Gastroesophageal sphincter (tissue), 4 donors: ENCODE data around the gene DIAPH2. TPM values are rescaled to one million over a fixed set of nuclear protein-coding genes. Genes with fewer than 3 reads are reported as not detected.

Source experiments
- ATAC-seq: fragments of 150-250 bp; one replicate; pipeline ENCODE4 v1.9.1; 2016; ENCODE audit warnings: mild to moderate bottlenecking, moderate library complexity
- H3K27ac ChIP-seq, 4 donors: fragments of 200-600 bp; sonication (generic) in 3 of 4; 1 replicate in 3 of 4; 2 replicates in 1 of 4; pipeline ENCODE4 v1.5.1; 2016 to 2019
- H3K27me3 ChIP-seq: fragments of 200-600 bp; sonication (generic); one replicate; pipeline ENCODE4 v1.5.1; 2019
- H3K36me3 ChIP-seq, 2 donors: fragments of 200-600 bp; sonication (generic); one replicate each; pipeline ENCODE4 v1.5.1; 2019; ENCODE audit warnings: control low read depth in 1 of 2
- H3K4me1 ChIP-seq, 3 donors: fragments of 200-600 bp; sonication (generic); 1 replicate in 2 of 3; 2 replicates in 1 of 3; pipeline ENCODE4 v1.5.1; 2016 to 2019; ENCODE audit warnings: control low read depth in 2 of 3
- H3K4me3 ChIP-seq, 2 donors: fragments of 200-600 bp; sonication (generic); one replicate each; pipeline ENCODE4 v1.5.1; 2019; ENCODE audit warnings: mild to moderate bottlenecking in 1 of 2, moderate library complexity in 1 of 2
- H3K9me3 ChIP-seq, 3 donors: fragments of 200-600 bp; sonication (generic); one replicate each; pipeline ENCODE4 v1.5.1; 2017 to 2019; ENCODE audit warnings: control low read depth in 2 of 3
- EP300 ChIP-seq: sonication (generic); formaldehyde crosslinking; IDR thresholded peaks from one replicate; pipeline ENCODE4 v1.6.1; 2017; ENCODE audit warnings: antibody characterized with exemption, mild to moderate bottlenecking
- POLR2A ChIP-seq, 2 donors: fragments of 450-650 bp; IDR thresholded peaks; one replicate each; pipeline ENCODE4 v1.6.1; 2017; ENCODE audit warnings: antibody characterized with exemption in 2 of 2, mild to moderate bottlenecking in 2 of 2, moderate library complexity in 1 of 2
- POLR2AphosphoS5 ChIP-seq: sonication (generic); formaldehyde crosslinking; IDR thresholded peaks from one replicate; pipeline ENCODE4 v1.6.1; 2017; ENCODE audit warnings: antibody characterized with exemption
- WGBS, 2 donors: methylation state at CpG; one replicate each; pipeline ENCODE4 v1.1.5; 2018; ENCODE audit warnings: low coverage in 1 of 2; 5-methylcytosine and 5-hydroxymethylcytosine counted together
- total RNA-seq, 4 donors: library from RNA; depleted of rRNA; stranded (reverse); fragments of >200 nt; gene quantifications; one replicate each; pipeline ENCODE4 v1.1.0, GENCODE V29; 2016
- TF ChIP-seq, protein P1 (sequence below), 4 experiments: fragments of 200-600 bp in 2 of 4; fragments of 450-650 bp in 2 of 4; sonication (generic) in 1 of 4; IDR thresholded peaks; one replicate each; pipeline ENCODE4 v1.5.1; 2017 to 2019; ENCODE audit warnings: antibody characterized with exemption in 4 of 4, mild to moderate bottlenecking in 2 of 4, moderate library complexity in 2 of 4

DIAPH2 gene
- total RNA-seq, 4 donors from 2014 or later: 46.1 to 93.9 (median 76.5) TPM

DNA sequence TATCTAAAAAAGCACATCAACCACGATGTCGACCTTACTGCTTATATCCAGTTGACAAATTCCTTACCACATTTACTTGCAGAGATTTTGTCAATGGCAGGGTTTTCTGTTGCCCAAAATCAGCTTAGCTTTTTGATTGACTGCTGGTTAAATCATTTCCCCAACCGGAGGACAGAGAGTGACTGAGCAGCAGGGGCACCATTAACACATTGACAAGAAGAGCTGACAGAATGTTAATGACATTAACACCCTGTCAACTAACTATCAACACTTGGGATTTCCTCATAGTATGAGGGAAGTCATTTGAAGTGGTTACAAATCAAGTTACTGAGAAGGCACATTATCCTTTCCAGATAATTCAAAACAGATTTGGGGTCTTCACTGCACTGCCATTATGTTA, 567.5 kb downstream of the DIAPH2 start:
- ATAC-seq: no peak
- Histone ChIP-seq H3K36me3 (no peaks in the 10 kb centered on the region), H3K4me3 (no peak overlapping the region), H3K9me3 (no peaks in the 10 kb centered on the region), H3K27me3 (no peaks in the 10 kb centered on the region), H3K4me1 (no peaks in the 10 kb centered on the region), H3K27ac (no peak overlapping the region)
- WGBS, 2 donors: 32 to 43% methylated on average over 3 of the region's 3 CpGs
- TF ChIP-seq POLR2A (IDR thresholded peaks at IDR 0.05) (no peak), POLR2AphosphoS5 (no peak), EP300 (no peak)
- TF ChIP-seq, protein P1, sequence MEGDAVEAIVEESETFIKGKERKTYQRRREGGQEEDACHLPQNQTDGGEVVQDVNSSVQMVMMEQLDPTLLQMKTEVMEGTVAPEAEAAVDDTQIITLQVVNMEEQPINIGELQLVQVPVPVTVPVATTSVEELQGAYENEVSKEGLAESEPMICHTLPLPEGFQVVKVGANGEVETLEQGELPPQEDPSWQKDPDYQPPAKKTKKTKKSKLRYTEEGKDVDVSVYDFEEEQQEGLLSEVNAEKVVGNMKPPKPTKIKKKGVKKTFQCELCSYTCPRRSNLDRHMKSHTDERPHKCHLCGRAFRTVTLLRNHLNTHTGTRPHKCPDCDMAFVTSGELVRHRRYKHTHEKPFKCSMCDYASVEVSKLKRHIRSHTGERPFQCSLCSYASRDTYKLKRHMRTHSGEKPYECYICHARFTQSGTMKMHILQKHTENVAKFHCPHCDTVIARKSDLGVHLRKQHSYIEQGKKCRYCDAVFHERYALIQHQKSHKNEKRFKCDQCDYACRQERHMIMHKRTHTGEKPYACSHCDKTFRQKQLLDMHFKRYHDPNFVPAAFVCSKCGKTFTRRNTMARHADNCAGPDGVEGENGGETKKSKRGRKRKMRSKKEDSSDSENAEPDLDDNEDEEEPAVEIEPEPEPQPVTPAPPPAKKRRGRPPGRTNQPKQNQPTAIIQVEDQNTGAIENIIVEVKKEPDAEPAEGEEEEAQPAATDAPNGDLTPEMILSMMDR (IDR thresholded peaks at IDR 0.05): no peak

- no peak for ATAC-seq
- TF ChIP-seq EP300: no peak
- TF ChIP-seq POLR2A (IDR thresholded peaks at IDR 0.05): no peak
- TF ChIP-seq, protein P1 (IDR thresholded peaks at IDR 0.05): no peak
- no peak for TF ChIP-seq POLR2AphosphoS5
- H3K27ac ChIP-seq: no peak overlapping the region
- no peaks in the 10 kb centered on the region for H3K4me1 ChIP-seq
- no peak overlapping the region for H3K4me3 ChIP-seq
- 43 to 63% methylated on average over 5 of the region's 5 CpGs for WGBS, 2 donors
- no peaks in the 10 kb centered on the region for H3K9me3 ChIP-seq
- no peaks in the 10 kb centered on the region for H3K27me3 ChIP-seq
- no peaks in the 10 kb centered on the region for H3K36me3 ChIP-seq
These were observed 576.0 kb downstream of the DIAPH2 start for GRCh38 chrX:97260679-97261078.

DNA sequence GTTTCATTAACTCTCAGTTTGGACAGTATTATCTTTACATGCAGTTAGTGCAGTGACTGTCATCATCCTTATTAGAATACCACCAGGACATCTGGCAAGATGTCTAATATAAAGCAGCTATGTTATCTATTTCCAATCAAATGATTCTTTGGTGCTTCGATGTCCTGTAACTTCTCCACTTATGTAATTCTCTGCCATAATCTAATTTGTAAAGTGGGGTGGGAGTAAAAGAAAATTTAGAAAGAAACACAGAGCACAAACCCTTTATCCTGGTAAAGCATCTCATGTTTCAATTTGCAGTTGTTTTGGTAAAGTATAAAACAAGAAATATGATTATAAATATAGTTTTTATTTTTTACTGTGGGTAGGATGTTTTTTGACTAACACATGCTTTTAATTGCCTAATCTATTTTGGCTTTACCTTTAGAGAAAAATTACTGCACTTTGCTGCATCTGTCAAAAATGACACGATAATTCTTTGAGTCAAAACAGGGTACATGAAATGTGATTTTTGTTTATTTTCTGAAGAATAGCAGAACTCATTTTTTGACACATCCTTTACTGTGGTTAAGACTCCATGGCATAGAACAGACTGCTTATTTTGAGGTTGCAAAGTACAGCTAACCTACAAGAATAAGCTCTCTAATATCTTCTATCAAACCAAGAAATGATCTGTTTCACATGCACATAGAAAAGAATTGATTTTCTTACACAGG, 581.9 kb downstream of the DIAPH2 start:
- no peaks in the 10 kb centered on the region for H3K4me1 ChIP-seq
- WGBS, 2 donors: 55 to 62% methylated on average over 2 of the region's 2 CpGs
- no peaks in the 10 kb centered on the region for H3K36me3 ChIP-seq
- H3K27me3 ChIP-seq: no peaks in the 10 kb centered on the region
- no peak overlapping the region for H3K4me3 ChIP-seq
- TF ChIP-seq, protein P1 (IDR thresholded peaks at IDR 0.05): no peak
- no peak for TF ChIP-seq POLR2AphosphoS5
- no peak for TF ChIP-seq EP300
- H3K27ac ChIP-seq: no peak overlapping the region
- H3K9me3 ChIP-seq: no peaks in the 10 kb centered on the region
- ATAC-seq: no peak

DNA sequence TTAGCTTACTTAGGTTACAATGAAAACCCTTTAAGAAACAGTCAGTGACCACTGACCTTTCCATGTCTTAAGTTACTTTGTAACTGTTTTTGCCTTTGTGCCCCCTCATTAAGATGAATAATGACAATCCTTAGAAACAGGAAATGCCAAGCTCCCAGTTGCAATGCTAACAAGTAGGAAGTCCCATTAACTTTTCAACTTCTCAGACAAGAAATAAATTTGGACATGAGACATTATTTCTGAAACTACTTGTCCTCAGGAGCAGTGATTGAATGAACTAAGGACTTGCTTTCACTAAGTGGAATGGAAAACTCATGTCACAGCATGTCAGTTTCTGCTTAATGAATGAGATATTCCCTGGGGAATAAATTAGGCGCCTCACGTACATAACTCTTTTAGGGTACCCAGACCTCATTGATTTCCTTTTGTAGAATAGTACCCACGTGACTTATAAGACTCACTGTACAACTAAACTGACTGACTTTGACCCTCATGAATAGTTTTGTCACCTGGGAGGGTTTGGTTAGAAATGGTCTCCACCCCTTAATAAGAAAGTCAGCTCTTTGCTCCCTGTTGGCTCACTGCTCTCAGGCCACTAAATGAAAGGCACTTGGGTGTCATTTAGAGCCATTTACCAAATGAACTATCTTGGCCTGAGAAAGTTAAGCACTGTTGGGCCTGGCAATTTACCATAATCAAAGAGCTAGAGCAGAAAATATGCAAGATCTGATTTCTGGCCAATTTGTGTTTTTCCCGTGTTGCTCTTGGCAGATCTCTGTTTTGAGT, 582.9 kb downstream of the DIAPH2 start:
- no peak for ATAC-seq
- Histone ChIP-seq H3K36me3 (no peaks in the 10 kb centered on the region), H3K4me1 (no peaks in the 10 kb centered on the region), H3K9me3 (no peaks in the 10 kb centered on the region), H3K4me3 (no peak overlapping the region), H3K27ac (no peak overlapping the region), H3K27me3 (no peaks in the 10 kb centered on the region)
- TF ChIP-seq POLR2A (IDR thresholded peaks at IDR 0.05) (no peak), POLR2AphosphoS5 (no peak), EP300 (no peak)
- TF ChIP-seq, protein P1 (IDR thresholded peaks at IDR 0.05): no peak
- WGBS, 2 donors: 53 to 68% methylated on average over 3 to 4 of the region's 4 CpGs
